MM.1S (cell line): Measurements from ENCODE around the gene DMBT1.

Experiments used
- DNase-seq: peaks from one replicate; pipeline ENCODE4 v3.0.0-alpha.2; 2015
- H2AFZ ChIP-seq: fragments of 300-600 bp; sonication (generic); 2 replicates; pipeline ENCODE4 v1.6.0; 2016; ENCODE audit warnings: antibody characterized with exemption, low read length
- H3F3A ChIP-seq: fragments of 300-600 bp; sonication (generic); 2 replicates; pipeline ENCODE4 v1.6.1; 2016; ENCODE audit warnings: mild to moderate bottlenecking, antibody characterized with exemption, low read length, moderate library complexity, mixed read lengths; ENCODE audit not compliant: insufficient read depth
- H3K27ac ChIP-seq: fragments of 300-600 bp; sonication (generic); 2 replicates; pipeline ENCODE4 v1.5.1; 2016; ENCODE audit warnings: mild to moderate bottlenecking, low read length
- H3K27me3 ChIP-seq: fragments of 300-600 bp; sonication (generic); replicated peaks from 2 replicates; pipeline ENCODE4 v1.6.0; 2016; ENCODE audit warnings: low read length; ENCODE audit not compliant: insufficient read depth
- H3K36me3 ChIP-seq: fragments of 300-600 bp; sonication (generic); replicated peaks from 2 replicates; pipeline ENCODE4 v1.6.1; 2016; ENCODE audit warnings: mild to moderate bottlenecking, low read length, mixed read lengths; ENCODE audit not compliant: insufficient read depth
- H3K4me1 ChIP-seq: fragments of 300-600 bp; sonication (generic); 2 replicates; pipeline ENCODE4 v1.6.1; 2016; ENCODE audit warnings: low read length, mixed read lengths
- H3K4me2 ChIP-seq: fragments of 300-600 bp; sonication (generic); 2 replicates; pipeline ENCODE4 v1.6.0; 2016; ENCODE audit warnings: low read depth, low read length
- H3K4me3 ChIP-seq: fragments of 300-600 bp; sonication (generic); 2 replicates; pipeline ENCODE4 v1.5.1; 2016; ENCODE audit warnings: low read length, mixed read lengths
- H3K79me2 ChIP-seq: fragments of 300-600 bp; sonication (generic); 2 replicates; pipeline ENCODE4 v1.6.1; 2016; ENCODE audit warnings: mixed run types, low read length, mixed read lengths
- H3K9ac ChIP-seq: fragments of 300-600 bp; sonication (generic); 2 replicates; pipeline ENCODE4 v1.6.1; 2016; ENCODE audit warnings: low read length, mixed read lengths
- H3K9me2 ChIP-seq: fragments of 300-600 bp; sonication (generic); replicated peaks from 2 replicates; pipeline ENCODE4 v1.6.1; 2016; ENCODE audit warnings: mild to moderate bottlenecking, low read length, mixed read lengths; ENCODE audit not compliant: insufficient read depth
- H3K9me3 ChIP-seq: fragments of 300-600 bp; sonication (generic); replicated peaks from 2 replicates; pipeline ENCODE4 v1.6.1; 2016; ENCODE audit warnings: mild to moderate bottlenecking, low read length, mixed read lengths; ENCODE audit not compliant: insufficient read depth
- H4K20me1 ChIP-seq: fragments of 300-600 bp; sonication (generic); 2 replicates; pipeline ENCODE4 v1.6.1; 2016; ENCODE audit warnings: mild to moderate bottlenecking, low read length, moderate library complexity, mixed read lengths; ENCODE audit not compliant: insufficient read depth
- CTCF ChIP-seq: fragments of 300-600 bp; sonication (generic); IDR thresholded peaks from 2 replicates; pipeline ENCODE4 v1.5.1; 2016; ENCODE audit warnings: antibody characterized with exemption, low read length, mixed read lengths
- EZH2 ChIP-seq: fragments of 300-600 bp; sonication (generic); optimal IDR thresholded peaks from 2 replicates; pipeline ENCODE3; 2017; ENCODE audit warnings: low read depth, mild to moderate bottlenecking, antibody characterized with exemption, low read length, mixed read lengths
- EZH2phosphoT487 ChIP-seq: fragments of 300-600 bp; sonication (generic); IDR thresholded peaks from 2 replicates; pipeline ENCODE4 v1.6.1; 2018; ENCODE audit warnings: antibody characterized with exemption, low read length

Gene DMBT1

GRCh38 chr10:122665946-122666345, 105.4 kb downstream of the DMBT1 start:
- Histone ChIP-seq H2AFZ (no peak overlapping the region), H3K27ac (no peak overlapping the region), H3K27me3 (no peaks in the 10 kb centered on the region), H3K4me2 (no peak overlapping the region), H3K9me2 (no peaks in the 10 kb centered on the region), H3K4me1 (no peaks in the 10 kb centered on the region), H3F3A (no peaks in the 10 kb centered on the region), H3K36me3 (no peaks in the 10 kb centered on the region), H3K4me3 (no peak overlapping the region), H3K9me3 (no peaks in the 10 kb centered on the region), H3K79me2 (no peaks in the 10 kb centered on the region), H4K20me1 (no peaks in the 10 kb centered on the region), H3K9ac (no peak overlapping the region)
- TF ChIP-seq CTCF (no peak), EZH2 (no peak), EZH2phosphoT487 (no peak)
- DNase-seq, result no peak

- no peaks in the 10 kb centered on the region for H4K20me1 ChIP-seq
- no peaks in the 10 kb centered on the region for H3K4me1 ChIP-seq
- no peaks in the 10 kb centered on the region for H3K36me3 ChIP-seq
- H2AFZ ChIP-seq, result no peak overlapping the region
- H3K27me3 ChIP-seq, result no peaks in the 10 kb centered on the region
- TF ChIP-seq CTCF (no peak), EZH2phosphoT487 (no peak), EZH2 (no peak)
- no peak overlapping the region for H3K9ac ChIP-seq
- no peak overlapping the region for H3K4me2 ChIP-seq
- H3K27ac ChIP-seq, result no peak overlapping the region
- no peaks in the 10 kb centered on the region for H3K9me3 ChIP-seq
- DNase-seq, result no peak
- H3F3A ChIP-seq, result no peaks in the 10 kb centered on the region
- no peaks in the 10 kb centered on the region for H3K79me2 ChIP-seq
- H3K9me2 ChIP-seq, result no peaks in the 10 kb centered on the region
- H3K4me3 ChIP-seq, result no peak overlapping the region
Measured at GRCh38 chr10:122669045-122669444, 108.5 kb downstream of the DMBT1 start.

GRCh38 chr10:122669842-122670241, 109.3 kb downstream of the DMBT1 start:
- no peaks in the 10 kb centered on the region for H3K27me3 ChIP-seq

More at GRCh38 chr10:122669842-122670241, 109.3 kb downstream of the DMBT1 start:
- H4K20me1 ChIP-seq, result no peaks in the 10 kb centered on the region
- no peaks in the 10 kb centered on the region for H3K4me1 ChIP-seq
- no peak for DNase-seq
- TF ChIP-seq EZH2 (no peak), EZH2phosphoT487 (no peak), CTCF (no peak)
- H3K9me3 ChIP-seq, result no peaks in the 10 kb centered on the region
- no peaks in the 10 kb centered on the region for H3K79me2 ChIP-seq
- no peak overlapping the region for H2AFZ ChIP-seq
- no peak overlapping the region for H3K4me3 ChIP-seq
- no peaks in the 10 kb centered on the region for H3F3A ChIP-seq
- H3K36me3 ChIP-seq, result no peaks in the 10 kb centered on the region
- no peak overlapping the region for H3K27ac ChIP-seq
- no peak overlapping the region for H3K9ac ChIP-seq
- no peak overlapping the region for H3K4me2 ChIP-seq
- no peaks in the 10 kb centered on the region for H3K9me2 ChIP-seq
